Peyer's patch (tissue), 4 donors: ENCODE data around the gene GAS7. TPM values are rescaled to one million over a fixed set of nuclear protein-coding genes. Genes with fewer than 3 reads are reported as not detected.

ENCODE experiments used
- DNase-seq, 3 donors: peaks; one replicate each; pipeline ENCODE4 v3.0.0-alpha.2; 2017 to 2019
- H3K27ac ChIP-seq, 4 donors: fragments of 200-600 bp; sonication (generic); one replicate each; pipeline ENCODE4 v1.5.1; 2016 to 2019
- H3K27me3 ChIP-seq, 2 donors: fragments of 200-600 bp; sonication (generic); one replicate each; pipeline ENCODE4 v1.5.1; 2019
- H3K36me3 ChIP-seq, 3 donors: fragments of 200-600 bp; sonication (generic); one replicate each; pipeline ENCODE4 v1.5.1; 2016 to 2019
- H3K4me1 ChIP-seq, 4 donors: fragments of 200-600 bp; sonication (generic); one replicate each; pipeline ENCODE4 v1.5.1; 2016 to 2019
- H3K4me3 ChIP-seq, 4 donors: fragments of 200-600 bp; sonication (generic); 1 replicate in 3 of 4; 2 replicates in 1 of 4; pipeline ENCODE4 v1.5.1; 2016 to 2019; ENCODE audit warnings: mild to moderate bottlenecking in 1 of 4
- H3K9me3 ChIP-seq, 4 donors: fragments of 200-600 bp; sonication (generic); one replicate each; pipeline ENCODE4 v1.5.1; 2016 to 2019; ENCODE audit warnings: mild to moderate bottlenecking in 1 of 4
- CTCF ChIP-seq, 6 experiments: fragments of 450-650 bp in 4 of 6; fragments of 200-600 bp in 2 of 6; sonication (generic) in 1 of 6; IDR thresholded peaks; one replicate each; pipeline ENCODE4 v1.5.1; 2017 to 2019; ENCODE audit warnings: antibody characterized with exemption in 6 of 6, mild to moderate bottlenecking in 3 of 6, moderate library complexity in 1 of 6
- POLR2A ChIP-seq, 2 donors: fragments of 450-650 bp; IDR thresholded peaks; one replicate each; pipeline ENCODE4 v1.5.1; 2017; ENCODE audit warnings: antibody characterized with exemption in 2 of 2, mild to moderate bottlenecking in 2 of 2, moderate library complexity in 2 of 2
- total RNA-seq, 4 donors: library from RNA; depleted of rRNA; stranded (reverse); fragments of >200 nt; gene quantifications; one replicate each; pipeline ENCODE4 v1.1.0, GENCODE V29; 2016

The GAS7 gene
- total RNA-seq, 4 donors from 2014 or later, result 6.8 to 104 (median 27.6) TPM

- Histone ChIP-seq H3K4me1 (no peaks in the 10 kb centered on the region), H3K27ac (peak overlapping the region in 1 of 4 donors; percentile 69), H3K27me3 (no peaks in the 10 kb centered on the region), H3K36me3 (no peaks in the 10 kb centered on the region), H3K9me3 (peaks cover 0 to 4% (median 0%) of the 10 kb centered on the region in 4 donors), H3K4me3 (no peak overlapping the region)
- DNase-seq, result no peak
- TF ChIP-seq CTCF (IDR thresholded peaks at IDR 0.05) (no peak), POLR2A (IDR thresholded peaks at IDR 0.05) (no peak)
Measured at GRCh38 chr17:10210151-10210574, 11.8 kb upstream of the GAS7 start.

- Histone ChIP-seq H3K4me1 (no peaks in the 10 kb centered on the region), H3K4me3 (no peak overlapping the region), H3K9me3 (peaks cover 0 to 4% (median 0%) of the 10 kb centered on the region in 4 donors), H3K27ac (no peak overlapping the region), H3K27me3 (no peaks in the 10 kb centered on the region), H3K36me3 (no peaks in the 10 kb centered on the region)
- DNase-seq, result no peak
- TF ChIP-seq CTCF (IDR thresholded peaks at IDR 0.05), result no peak
- no peak for TF ChIP-seq POLR2A (IDR thresholded peaks at IDR 0.05)
Measured at GRCh38 chr17:10208604-10209193, 10.3 kb upstream of the GAS7 start.

GRCh38 chr17:10207153-10207552 lies 8.7 kb upstream of the GAS7 start:
- Histone ChIP-seq H3K4me3 (no peak overlapping the region), H3K27me3 (no peaks in the 10 kb centered on the region), H3K4me1 (no peaks in the 10 kb centered on the region), H3K36me3 (no peaks in the 10 kb centered on the region), H3K27ac (no peak overlapping the region), H3K9me3 (peaks cover 0 to 4% (median 0%) of the 10 kb centered on the region in 4 donors)
- TF ChIP-seq POLR2A (IDR thresholded peaks at IDR 0.05) (no peak), CTCF (IDR thresholded peaks at IDR 0.05) (no peak)
- DNase-seq, result no peak

GRCh38 chr17:10205549-10206185 lies 7.3 kb upstream of the GAS7 start:
- Histone ChIP-seq H3K27me3 (no peaks in the 10 kb centered on the region), H3K4me3 (no peak overlapping the region), H3K4me1 (no peaks in the 10 kb centered on the region), H3K27ac (no peak overlapping the region), H3K36me3 (no peaks in the 10 kb centered on the region), H3K9me3 (peaks cover 0 to 4% (median 0%) of the 10 kb centered on the region in 4 donors)
- no peak for DNase-seq
- TF ChIP-seq CTCF (IDR thresholded peaks at IDR 0.05), result no peak
- TF ChIP-seq POLR2A (IDR thresholded peaks at IDR 0.05), result no peak

- H3K27me3 ChIP-seq, result no peaks in the 10 kb centered on the region
- H3K27ac ChIP-seq, result no peak overlapping the region
- no peaks in the 10 kb centered on the region for H3K4me1 ChIP-seq
- H3K4me3 ChIP-seq, result no peak overlapping the region
- H3K9me3 ChIP-seq, result peaks cover 0 to 4% (median 0%) of the 10 kb centered on the region in 4 donors
- TF ChIP-seq CTCF (IDR thresholded peaks at IDR 0.05), result no peak
- no peak for TF ChIP-seq POLR2A (IDR thresholded peaks at IDR 0.05)
- no peak for DNase-seq
- H3K36me3 ChIP-seq, result no peaks in the 10 kb centered on the region
Measured at GRCh38 chr17:10201680-10202079, 3.3 kb upstream of the GAS7 start.
